Sciatic nerve (tissue), 2 donors: ENCODE measurements around the gene GAB3. TPM values are rescaled to one million over a fixed set of nuclear protein-coding genes. Genes with fewer than 3 reads are reported as not detected.

ENCODE experiments used
- ATAC-seq: fragments of 200-7000 bp; cut with Tn5 transposase; one replicate; pipeline ENCODE4 v1.9.1; 2020; ENCODE audit warnings: mild to moderate bottlenecking, moderate library complexity
- DNase-seq: peaks from one replicate; pipeline ENCODE4 v3.0.0-alpha.2; 2020; ENCODE audit warnings: low spot score
- intact Hi-C: fragments of 100-400 bp; cut with DNase I; formaldehyde crosslinking; loops from one replicate; pipeline ENCODE4 v1.14.2; 2022
- total RNA-seq: library from RNA; stranded (reverse); fragmentation: NEBNext Ultra II Directional; extraction: Animal tissue kit (Norgen Biotek cat#: 25700); gene quantifications from one replicate; pipeline ENCODE4 v1.2.1, GENCODE V29; 2021
- donor health status: DM: no; HTN: no; CAD: no.
- donor health status: DM: no; HTN: no; CAD: no.

Gene GAB3
- total RNA-seq, 1 donor from 2014 or later, result 7.6 TPM

DNA sequence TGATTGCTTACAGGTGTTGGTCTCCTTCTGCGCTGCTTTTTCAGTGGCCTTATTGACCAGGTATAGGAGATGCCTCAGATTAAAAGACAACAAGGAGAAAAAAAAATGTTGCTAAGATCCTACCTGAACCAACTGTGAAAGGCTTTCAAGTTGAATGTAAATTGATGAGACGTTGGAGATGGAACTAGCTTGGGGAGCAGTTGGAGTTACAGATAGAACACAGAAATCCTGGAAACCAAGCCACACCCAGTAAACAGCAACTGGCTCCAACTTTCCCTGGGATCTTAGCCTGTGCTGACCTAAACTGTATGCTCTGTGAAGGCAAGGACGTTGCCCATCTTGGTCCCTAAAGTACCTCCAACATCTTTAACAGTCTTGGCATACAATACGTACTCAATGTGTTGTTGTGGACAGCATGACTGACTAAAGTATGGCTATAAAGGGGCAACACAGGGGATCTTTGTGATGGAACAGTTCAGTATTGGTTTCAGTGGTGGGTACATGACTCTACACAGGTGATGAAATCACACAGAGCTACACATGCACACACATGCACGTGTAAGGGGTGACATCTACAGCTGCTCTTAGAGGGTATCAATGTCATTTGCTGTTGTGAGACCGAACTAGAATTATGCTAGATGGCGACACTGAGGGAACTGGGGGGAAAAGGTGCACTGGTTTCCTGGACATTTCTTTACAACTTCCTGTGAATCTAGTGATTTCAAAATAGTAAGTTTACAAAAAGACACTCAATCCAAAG lies 22.3 kb downstream of the GAB3 start:
- DNase-seq (no peak), ATAC-seq (no peak)
- intact Hi-C loops, result no loop called here

DNA sequence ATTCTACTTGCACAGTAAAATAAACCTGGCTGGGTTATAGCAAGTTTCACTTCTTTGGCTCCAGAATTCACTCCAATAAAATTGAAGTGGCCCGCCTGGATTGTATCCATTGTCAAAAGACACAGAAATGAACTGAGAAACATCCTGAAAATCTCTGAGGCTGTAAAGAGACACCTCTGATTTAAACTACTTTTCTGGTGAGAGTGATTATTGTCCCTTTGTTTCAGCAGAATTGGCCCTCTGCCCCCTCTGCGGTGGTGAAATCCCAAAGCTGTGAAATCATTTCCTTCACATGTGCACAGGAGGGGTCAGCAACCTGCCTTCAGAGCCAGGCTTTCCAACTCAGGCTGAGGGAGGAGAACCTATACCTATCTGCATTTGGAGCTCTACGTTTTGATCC lies 23.0 kb downstream of the GAB3 start:
- intact Hi-C loops, result no loop called here
- DNase-seq (peak; percentile 69), ATAC-seq (peak; percentile 75)

DNA sequence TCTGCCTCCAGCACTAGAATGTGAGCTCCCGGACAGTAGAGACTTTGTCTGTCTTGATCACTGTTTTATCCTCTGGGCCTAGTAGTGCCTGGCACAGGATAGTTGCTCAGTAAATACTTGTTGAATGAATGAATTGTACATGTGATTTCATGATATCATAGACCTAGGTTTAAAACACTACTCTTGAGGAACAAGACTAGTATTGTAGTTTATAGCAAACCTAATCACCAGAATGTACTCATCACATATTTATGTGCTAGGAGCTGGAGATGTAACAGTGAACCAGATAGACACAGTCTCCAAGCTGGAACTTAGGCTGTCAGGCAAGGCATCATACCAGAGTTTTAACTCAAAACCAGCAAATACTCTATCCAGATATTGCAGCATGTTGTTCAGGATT lies 23.5 kb downstream of the GAB3 start:
- intact Hi-C loops, result no loop called here
- DNase-seq (no peak), ATAC-seq (no peak)

DNA sequence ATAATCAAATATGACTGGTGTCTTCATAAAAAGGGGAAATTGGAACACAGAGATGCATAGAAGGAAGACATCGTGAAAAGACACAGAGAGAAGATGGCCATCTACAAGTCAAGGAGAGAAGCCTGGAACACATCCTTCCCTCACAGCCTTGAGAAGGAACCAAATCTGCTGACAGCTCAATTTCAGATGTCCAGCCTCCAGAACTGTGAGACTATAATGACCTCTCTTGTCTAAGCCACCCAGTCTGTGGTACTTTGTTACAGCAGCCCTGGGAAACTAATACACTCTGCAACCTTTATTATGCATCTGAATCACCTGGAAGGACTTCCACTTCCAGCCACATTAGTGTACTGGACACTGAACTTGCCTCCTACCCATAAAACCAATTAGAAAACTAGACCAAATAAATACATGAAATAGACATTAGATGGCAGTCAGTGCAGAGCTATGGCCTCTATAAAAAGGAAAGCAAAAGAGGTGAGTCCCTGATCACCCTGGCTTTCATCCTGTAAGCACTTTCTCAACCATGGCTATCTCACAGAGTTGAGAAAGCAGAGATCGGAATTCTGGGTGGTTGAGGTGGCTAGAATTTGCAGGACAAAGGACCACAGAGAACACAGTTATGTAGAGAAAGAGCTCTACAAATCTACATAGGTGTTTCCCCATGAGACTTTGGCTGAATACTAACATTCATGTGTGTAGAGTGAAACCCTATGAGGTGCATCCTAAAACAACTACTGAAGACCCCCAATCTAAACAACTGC lies 25.7 kb downstream of the GAB3 start:
- intact Hi-C loops, result no loop called here
- ATAC-seq (no peak), DNase-seq (no peak)

DNA sequence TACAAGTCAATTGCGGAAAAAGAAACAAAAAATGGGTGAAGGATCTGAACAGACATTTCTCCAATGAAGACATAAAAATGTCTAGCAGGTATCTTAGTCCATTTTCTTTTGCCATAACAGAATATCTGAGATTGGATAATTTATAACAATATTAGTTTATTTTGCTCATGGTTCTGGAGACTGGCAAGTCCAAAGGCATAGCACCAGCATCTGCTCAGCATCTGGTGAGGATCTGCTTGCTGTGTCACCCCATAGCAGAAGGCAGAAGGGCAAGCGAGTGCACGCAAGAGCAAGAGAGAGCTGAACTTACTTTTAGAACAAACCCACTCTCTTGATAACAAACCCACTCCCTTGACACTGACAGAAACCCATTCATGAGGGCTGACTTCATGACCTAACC lies 29.7 kb downstream of the GAB3 start:
- intact Hi-C loops, result no loop called here
- ATAC-seq (no peak), DNase-seq (no peak)

DNA sequence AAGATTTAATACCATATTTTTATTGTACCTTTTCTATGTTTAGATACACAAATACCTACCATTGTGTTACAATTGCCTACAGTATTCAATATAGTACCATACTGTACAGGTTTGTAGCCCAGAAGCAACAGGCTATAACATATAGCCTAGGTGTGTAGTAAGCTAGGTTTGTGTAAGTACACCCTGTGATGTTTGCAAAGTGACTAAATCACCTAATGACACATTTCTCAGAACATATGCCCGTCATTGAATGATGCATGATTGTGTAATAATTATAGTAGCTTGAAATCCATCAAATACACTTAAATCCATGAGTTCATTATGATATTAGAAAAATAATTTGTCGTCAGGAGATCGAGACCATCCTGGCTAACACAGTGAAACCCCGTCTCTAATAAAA lies 30.8 kb downstream of the GAB3 start:
- intact Hi-C loops, result no loop called here
- no peak for DNase-seq
- no peak for ATAC-seq

DNA sequence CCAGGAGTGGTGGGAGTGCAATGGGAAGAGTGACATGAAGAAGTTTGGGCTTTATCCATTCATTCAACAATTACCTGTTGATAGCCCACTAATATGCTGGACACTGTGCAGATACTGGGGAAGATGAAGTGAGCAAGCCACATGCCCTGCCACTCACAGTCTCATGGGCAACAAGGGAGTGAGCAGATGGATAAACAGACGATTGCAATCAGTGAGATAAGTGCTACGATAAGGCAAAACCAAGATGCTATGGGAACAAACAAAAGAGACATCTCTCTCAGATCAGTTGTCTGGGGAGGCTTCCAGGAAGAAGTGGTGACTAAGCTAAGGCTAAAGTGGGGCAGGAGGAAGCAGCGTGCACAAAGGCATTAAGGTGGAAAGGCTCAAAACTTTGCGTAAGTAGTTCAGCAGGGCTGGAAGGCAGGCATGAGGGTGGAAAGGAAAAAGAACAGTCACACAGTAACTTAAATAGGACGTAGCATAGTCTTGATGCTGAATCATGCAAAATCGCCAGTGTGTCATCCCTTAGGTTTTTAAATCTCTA lies 31.7 kb downstream of the GAB3 start:
- ATAC-seq, result no peak
- intact Hi-C loops, result no loop called here

DNA sequence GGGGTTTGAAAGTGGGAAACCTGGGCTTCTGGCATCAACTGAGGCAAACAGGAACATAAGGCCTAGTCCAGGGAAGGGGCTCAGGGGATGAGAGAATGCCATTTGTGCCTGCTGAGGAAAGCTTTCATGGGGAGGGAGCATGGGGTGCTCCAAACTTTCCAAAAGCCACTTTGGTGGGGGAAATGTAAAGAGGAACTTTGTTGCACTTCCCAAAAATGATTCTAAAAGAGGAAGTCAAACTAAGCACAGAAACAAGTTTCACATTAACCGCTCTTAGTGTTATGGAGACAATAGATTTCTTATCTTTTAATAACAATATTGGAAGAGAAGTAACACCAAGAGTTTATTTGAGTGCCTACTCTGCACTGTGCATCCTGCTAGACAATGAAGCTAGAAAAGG lies 32.3 kb downstream of the GAB3 start:
- DNase-seq, result no peak
- intact Hi-C loops, result no loop called here
- peak; percentile 36 for ATAC-seq

More for the DNA sequence above, 31.7 kb downstream of the GAB3 start:
- DNase-seq, result no peak

DNA sequence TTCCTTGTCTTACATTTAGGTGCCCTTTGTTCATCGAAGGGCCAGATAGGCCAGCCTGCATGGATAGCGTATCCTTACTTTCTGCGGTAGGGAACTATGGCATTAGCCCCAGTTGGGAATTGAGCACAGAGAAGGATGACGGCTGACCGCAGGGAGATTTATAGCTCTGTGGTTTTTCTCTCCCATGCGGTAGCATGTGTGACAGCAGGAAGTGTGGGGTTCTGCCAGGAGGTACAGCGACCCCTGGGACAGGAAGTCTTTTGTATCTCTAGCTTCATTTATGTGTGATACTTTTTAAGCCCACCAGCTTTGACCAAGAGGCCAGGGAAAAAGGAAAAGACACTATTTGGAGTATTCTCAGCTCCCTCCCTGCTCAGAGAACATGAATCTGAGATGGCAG lies 33.1 kb downstream of the GAB3 start:
- DNase-seq (no peak), ATAC-seq (peak; percentile 40)
- intact Hi-C loops, result no loop called here

DNA sequence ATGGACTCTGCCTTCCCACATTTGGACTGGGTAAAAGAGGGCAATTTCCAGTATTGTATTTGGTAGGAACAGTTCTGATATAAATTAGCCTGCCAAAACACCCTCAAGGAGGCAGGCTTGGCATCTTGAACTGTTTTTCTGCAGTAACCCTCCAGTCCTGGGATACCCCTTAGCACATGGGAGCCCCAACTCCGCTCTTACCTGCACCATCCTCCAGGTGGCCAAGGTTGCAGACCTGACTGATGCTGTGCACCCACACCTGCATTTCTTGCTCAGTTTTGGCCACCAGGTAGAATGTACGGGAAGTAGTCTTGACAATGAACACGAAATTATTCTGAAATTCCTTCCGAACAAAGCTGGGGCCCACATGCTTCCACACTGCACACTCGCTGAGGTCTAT lies 35.1 kb downstream of the GAB3 start:
- ATAC-seq (no peak), DNase-seq (no peak)
- intact Hi-C loops, result no loop called here

DNA sequence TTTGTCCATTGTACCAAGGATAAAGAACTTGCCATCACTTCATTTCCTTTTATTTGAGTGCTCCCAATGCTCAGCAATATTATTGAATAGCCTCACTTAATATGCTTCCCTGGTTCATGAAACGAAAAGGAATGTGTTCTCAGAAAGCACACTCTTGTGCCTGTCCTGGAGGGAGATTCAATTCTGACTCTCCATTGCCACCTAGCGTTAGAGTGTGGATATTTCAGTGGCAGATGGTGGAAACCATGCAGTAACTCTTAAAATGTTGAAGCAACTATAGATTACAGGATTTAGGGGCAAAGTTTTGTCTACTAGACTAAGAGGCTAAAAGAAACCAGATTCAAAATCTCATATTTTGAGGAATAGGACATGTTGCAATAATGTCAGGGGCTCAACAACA lies 36.0 kb downstream of the GAB3 start:
- intact Hi-C loops, result no loop called here
- ATAC-seq (peak; percentile 80), DNase-seq (no peak)

DNA sequence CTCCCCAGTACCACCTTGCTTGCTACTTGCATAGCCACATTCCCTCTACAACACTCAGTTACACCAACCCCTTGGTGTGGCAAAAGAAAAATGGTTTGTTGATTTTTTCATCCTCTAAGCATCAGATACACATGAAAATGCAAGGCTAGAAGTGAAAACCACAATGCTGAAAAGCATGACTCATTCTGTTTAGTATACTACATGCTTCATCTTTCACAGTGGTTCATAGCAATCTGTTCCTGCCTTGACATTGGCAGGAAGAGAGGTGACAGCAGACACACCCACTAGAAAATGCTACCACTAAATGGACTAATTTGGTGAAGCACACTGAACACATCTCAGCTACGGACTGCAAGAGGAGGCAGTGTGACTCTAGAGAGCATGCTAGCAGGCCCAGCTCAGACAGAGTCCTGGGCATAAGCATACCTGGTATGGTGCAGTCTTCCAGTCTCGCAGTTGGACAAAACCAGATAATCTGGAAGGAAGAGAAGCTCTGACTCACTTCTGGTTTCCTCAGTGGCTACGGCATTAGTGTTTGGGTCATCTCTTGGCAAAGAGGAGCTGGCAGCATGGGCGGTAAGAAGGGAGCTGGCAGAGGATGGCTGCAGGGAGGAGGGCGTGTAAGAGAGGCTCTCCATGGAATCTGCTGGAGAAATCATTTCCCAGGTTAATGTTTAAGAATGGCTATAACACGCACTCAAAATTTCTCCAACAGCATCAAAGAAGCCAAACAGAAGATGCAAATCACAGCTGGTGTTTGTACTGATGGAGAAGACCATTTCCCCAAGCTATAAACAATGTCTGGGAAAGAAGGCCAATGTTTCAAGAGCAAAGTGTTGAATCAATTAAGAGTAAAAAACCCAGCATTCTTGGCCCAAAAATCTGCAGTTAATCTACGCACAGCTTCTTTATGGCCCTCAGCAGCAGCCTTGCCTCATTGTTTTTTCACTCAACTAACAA lies 37.8 kb downstream of the GAB3 start:
- DNase-seq (no peak), ATAC-seq (no peak)
- intact Hi-C loops, result no loop called here

DNA sequence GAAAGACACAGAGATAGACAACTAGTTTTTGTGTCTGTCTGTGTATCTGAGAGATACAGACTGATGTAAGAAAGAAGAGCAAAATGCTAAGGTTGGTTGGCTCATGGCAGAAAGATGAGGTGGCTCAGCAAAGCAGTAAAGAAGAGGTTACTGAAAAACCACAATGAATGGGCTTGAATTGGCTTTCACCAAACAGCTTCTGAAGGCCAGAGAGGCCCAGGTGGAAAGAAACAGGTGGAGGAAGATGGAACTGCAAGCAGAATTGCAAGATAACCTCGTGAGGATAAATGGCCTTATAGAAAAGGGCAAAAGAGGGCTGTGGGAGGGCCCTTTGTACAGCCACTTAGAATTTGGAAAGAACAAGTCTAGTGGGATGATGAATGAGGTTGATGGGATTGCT lies 39.6 kb downstream of the GAB3 start:
- intact Hi-C loops, result no loop called here
- ATAC-seq (no peak), DNase-seq (no peak)

DNA sequence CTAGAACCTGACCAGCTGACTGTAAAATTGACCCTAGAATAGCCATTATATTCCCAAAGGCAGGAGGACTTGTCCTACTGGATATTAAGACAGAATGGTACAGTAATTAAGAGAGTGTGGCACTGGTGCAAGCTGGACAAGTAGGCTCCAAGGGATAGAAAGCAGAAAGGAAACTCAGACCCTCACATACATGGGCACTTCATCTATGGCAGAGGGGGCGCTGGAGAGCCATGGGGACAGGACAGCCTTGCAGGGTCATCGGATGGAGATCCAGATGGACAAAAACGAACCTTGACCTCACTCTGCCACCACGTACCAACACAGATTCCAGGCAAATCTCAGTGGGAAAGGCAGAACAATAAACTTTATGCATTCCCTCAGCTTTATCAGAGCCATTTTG lies 40.6 kb downstream of the GAB3 start:
- no peak for ATAC-seq
- intact Hi-C loops, result no loop called here
- DNase-seq, result no peak

DNA sequence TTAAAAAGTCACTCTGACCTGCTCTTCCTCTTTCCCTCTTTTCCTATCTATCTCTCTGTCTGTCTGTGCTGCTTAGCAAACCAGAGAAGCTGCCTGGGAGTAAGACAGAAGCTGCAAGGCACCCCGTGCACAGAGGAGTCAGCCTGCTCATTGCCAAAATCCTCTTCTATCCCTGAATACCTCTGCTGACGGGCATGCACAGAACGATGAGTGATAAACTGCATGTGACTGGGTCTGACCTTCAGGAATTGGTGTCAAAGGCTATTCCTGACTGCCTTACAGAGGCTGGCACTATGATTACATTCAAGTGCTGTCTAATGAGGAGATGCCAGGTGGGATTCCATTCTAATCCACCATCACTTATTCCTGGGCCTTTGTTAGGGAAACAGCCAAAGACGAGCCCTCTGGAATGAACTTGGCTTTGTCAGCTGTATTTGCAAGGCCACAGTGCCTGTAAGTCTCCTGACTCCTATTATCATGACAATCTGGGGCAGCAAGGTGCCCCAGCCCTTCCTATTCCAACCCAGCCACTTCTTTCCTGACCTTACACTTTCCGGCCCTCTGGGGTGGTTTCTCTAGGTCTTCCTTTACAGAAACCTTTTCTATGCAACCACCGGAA lies 52.1 kb downstream of the GAB3 start:
- no peak for DNase-seq
- ATAC-seq, result no peak

DNA sequence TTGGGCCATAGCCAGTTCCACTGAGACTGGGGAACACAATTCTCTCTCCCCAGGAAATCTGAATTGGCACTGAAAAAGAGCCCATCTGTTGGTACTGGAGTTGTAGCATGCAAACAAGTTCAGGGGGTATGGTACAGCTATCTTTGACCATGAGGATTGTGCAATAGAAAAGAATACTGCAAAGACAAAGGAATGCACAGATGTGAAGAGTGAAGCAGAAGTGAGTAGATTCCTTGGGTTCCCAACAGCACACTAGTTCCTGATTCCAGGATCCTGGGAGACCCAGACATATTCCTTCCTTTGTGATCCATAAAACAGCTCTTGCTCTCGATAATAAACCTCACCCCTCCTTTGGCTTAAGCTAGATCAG lies 54.2 kb downstream of the GAB3 start:
- ATAC-seq, result no peak
- intact Hi-C loops, result no loop called here
- DNase-seq, result no peak

More for the DNA sequence above, 52.1 kb downstream of the GAB3 start:
- intact Hi-C loops, result no loop called here

DNA sequence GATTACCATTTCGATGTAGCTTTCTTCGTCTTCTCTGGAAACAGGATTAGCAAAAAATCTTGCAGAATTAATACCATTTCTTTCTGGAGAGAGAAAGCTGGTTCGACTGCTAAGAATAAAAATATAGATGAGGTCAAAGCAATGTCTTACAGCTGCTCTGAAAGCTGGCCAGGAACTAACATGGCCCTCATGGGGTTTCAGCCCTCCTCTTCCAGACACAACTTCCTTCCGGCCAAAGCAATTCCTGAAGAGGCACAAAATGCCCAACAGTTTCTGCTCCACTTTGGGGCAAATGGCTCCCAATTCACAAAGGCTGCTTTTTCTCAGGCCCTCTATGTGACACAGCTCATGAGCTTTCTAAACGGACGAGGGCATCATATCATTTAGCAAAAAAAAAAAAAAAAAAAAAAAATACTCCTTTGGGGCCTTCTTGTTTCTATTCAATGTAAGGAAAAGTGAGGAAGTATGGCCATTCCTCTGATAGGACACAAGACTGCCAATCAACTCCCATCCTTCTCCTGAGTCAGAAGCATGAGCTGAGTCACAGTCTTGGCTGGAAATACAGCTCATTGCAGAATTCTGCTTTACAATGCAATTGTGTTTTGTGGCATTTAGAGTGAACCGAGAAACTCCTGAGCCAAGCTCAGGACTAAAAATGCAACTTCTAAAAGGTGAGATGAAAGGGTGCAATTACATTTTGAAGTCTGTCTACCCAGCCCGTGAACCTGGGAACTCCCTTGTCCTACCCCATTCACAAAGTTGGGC lies 54.8 kb downstream of the GAB3 start:
- no peak for DNase-seq

DNA sequence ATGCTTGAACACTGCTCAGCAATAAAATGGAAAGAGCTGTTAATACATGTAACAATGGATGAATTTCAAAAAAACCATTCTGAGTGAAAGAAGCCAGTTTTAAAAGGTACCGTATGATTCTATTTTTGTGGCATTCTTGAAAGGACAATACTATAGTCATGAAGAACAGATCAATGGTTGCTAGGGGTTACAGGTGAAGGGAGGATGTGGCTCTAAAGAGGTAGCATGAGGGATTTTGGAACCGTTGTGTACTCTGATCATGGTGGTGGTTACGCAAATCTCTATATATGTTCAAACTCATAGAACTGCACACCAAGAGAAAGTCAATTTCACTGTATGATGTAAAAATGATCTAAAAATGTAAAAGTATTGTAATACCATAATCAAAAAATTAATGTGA lies 57.5 kb downstream of the GAB3 start:
- intact Hi-C loops, result no loop called here
- no peak for ATAC-seq
- no peak for DNase-seq

More for the DNA sequence above, 54.8 kb downstream of the GAB3 start:
- intact Hi-C loops, result no loop called here
- ATAC-seq, result peak; percentile 68
